Fibroblast of the aortic adventitia (primary cell): ENCODE measurements around the gene SUPT4H1. TPM values are rescaled to one million over a fixed set of nuclear protein-coding genes. Genes with fewer than 3 reads are reported as not detected.

Experiments
- DNase-seq: peaks from one replicate; pipeline ENCODE4 v3.0.0-alpha.2; 2010; ENCODE audit warnings: low read depth
- H3K4me3 ChIP-seq: 2 replicates; pipeline ENCODE4 v1.5.1; 2011; ENCODE audit warnings: low read depth, mild to moderate bottlenecking, control low read depth, low read length, moderate library complexity
- CTCF ChIP-seq: IDR thresholded peaks from 2 replicates; pipeline ENCODE4 v1.5.1; 2011; ENCODE audit warnings: mild to moderate bottlenecking, low read length, control low read depth, inconsistent platforms; ENCODE audit not compliant: insufficient read depth
- total RNA-seq: library from RNA; depleted of rRNA; stranded (reverse); fragments of >200 nt; gene quantifications from 2 replicates; pipeline ENCODE4 v1.2.3, GENCODE V29; 2012; ENCODE audit warnings: low replicate concordance

SUPT4H1 gene
- total RNA-seq, 1 donor, result 34.9 TPM

- DNase-seq, result no peak
- TF ChIP-seq CTCF, result no peak
- no peak overlapping the region for H3K4me3 ChIP-seq
These were observed 31.3 kb downstream of the SUPT4H1 start for GRCh38 chr17:58320570-58321323.

- H3K4me3 ChIP-seq, result no peak overlapping the region
- no peak for DNase-seq
- no peak for TF ChIP-seq CTCF
These were observed 31.8 kb downstream of the SUPT4H1 start for GRCh38 chr17:58320163-58320558.

GRCh38 chr17:58319173-58320162 is 32.5 kb downstream of the SUPT4H1 start:
- DNase-seq, result no peak
- H3K4me3 ChIP-seq, result no peak overlapping the region
- no peak for TF ChIP-seq CTCF

- no peak overlapping the region for H3K4me3 ChIP-seq
- TF ChIP-seq CTCF, result no peak
- no peak for DNase-seq
These were observed 33.3 kb downstream of the SUPT4H1 start for GRCh38 chr17:58318627-58319172.

GRCh38 chr17:58318065-58318481 is 33.9 kb downstream of the SUPT4H1 start:
- no peak for DNase-seq
- no peak for TF ChIP-seq CTCF
- no peak overlapping the region for H3K4me3 ChIP-seq

- peak; percentile 51 for DNase-seq
- peak; percentile 77 for TF ChIP-seq CTCF
These were observed 34.5 kb downstream of the SUPT4H1 start for GRCh38 chr17:58317421-58318064.

More at GRCh38 chr17:58317421-58318064, 34.5 kb downstream of the SUPT4H1 start:
- no peak overlapping the region for H3K4me3 ChIP-seq
